ENCODE measurements around the gene POR. TPM values are rescaled to one million over a fixed set of nuclear protein-coding genes. Genes with fewer than 3 reads are reported as not detected.
A peak's percentile ranks its signal among the peaks of the same experiment; 100 is the strongest.
"Not testable (repeated sequence)": the region's sequence is repeated elsewhere in the genome, so short reads cannot be mapped to it uniquely, and the experiment has no call there.

POR gene
- total RNA-seq, 1 donor from 2014 or later = 158 TPM

DNA sequence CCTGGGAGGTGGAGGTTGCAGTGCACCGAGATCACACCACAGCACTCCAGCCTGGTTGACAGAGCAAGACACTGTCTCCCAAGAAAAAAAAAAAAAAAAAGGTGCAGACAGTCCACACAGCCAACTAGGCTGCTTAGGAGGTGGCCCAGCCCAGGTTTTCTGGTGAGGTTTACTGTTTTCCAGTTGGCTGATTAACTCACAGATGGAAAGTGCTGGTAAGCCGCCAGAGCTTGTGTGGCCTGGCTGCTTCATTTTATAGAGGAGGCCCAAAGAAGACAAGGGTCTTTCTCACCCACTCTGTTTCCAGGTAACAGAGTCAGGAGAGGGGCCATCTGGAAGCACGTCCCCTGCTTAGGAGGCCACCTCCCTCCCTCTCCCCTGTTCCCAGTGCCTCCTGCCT lies 29.9 kb upstream of the POR start:
- no peak for DNase-seq (ENCODE audit: low spot score)

DNA sequence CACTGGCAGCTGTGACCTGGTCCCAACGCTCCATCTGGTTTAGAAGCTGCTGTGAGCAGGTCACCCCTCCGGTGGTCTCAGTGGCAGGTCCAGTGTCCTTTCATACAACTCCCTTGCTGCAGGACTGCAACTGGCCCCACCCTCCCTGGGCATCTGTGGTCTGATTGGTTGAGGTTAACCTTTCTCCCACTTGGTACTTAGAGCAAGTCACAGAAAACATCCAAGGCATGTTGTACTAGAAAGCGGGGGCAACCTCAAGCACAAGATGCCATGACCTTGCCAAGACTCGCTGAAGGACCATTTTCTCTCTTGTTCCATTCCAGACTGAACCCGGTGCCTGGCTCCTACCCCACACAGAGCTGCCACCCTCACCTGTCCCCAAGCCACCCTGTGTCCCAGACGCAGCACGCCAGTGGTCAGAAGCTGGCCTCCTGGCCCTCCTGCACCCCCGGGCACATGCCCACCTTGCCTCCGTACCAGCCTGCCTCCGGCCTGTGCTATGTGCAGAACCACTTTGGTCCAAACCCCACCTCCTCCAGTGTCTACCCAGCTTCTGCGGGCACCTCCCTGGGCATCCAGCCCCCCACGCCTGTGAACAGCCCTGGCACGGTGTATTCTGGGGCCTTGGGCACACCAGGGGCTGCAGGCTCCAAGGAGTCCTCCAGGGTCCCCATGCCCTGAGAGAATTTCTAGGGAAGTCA lies 27.1 kb upstream of the POR start:
- no peak for DNase-seq (ENCODE audit: low spot score)

DNA sequence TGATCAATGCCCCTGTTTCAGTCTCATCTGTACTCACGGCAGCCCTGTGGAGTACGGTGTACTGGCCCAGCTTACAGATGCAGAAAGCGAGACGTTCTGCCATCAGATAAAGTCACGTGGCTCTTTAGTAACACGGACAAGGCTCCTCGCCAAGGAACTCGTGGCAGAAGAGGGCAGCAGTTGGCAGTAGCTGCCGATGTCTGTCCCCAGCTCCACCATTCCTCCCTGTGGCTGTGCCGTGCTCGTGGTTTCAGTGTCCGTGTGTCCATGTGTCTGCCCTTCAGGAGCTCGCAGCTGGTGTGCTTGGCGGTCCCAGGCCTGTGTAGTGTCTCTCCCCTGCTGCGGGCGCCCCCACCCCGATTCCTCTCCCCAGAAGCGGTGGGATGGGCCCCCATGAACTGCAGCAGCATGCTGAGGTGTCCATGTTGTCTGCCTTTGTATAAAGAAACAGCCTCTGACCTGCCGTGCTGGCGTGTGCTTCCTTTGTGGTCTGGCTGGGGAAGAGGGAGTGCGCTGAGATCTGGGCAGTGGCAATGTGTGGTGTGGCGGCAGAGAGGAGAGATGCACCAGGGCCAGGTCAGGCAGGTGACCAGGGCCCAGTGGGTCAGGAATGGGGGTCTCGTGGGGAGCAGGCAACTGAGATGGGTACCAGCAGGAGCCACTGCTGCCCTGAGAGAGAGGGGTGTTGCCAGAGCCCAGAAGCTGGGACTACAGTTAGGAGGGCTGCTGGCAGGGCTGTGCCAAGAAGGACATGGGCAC lies 26.3 kb upstream of the POR start:
- no peak for DNase-seq (ENCODE audit: low spot score)

DNA sequence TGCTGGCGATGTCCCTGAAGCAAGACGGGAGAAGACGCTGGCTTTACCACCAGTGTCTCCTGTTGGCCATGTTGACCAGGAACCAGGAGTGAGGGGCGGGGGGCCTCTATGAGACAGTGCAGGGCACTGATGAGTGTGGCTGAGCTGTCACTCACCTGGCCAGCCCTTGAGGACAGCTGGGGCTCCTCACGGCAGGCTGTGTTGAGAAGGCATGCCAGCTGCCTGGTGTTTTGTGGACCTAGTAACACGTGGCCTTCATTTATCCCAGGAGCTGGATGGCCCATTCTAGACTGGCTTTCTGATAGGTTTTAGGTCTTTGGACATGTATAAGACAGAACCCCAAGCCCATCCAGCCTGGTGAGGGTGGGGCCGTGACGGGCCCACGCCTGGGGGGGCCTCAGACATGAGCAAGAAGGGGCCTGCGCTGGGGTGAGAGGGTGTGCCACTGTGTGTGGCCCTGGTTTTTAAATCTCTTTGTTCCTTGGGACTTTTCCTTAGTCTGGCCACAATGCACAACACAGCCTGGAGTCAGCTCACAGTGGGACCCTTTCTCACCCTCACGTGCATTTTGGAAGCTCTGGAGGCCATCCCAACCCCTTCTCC lies 25.6 kb upstream of the POR start:
- no peak for DNase-seq (ENCODE audit: low spot score)

DNA sequence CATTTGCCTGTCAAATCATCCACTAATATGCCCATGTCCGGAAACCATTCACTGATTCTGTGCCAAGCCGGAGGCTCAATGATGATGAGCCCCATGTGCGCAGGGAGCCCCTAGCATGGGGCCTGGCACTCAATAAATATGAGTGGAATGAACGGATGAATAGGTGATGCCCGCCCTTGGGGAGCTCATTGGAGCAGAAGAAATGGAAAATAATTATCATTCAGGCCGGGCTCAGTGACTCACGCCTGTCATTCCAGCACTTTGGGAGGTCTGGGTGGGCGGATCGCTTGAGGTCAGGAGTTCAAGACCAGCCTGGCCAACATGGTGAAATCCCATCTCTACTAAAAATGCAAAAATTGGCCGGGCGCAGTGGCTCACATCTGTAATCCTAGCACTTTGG lies 25.1 kb upstream of the POR start:
- no peak for DNase-seq (ENCODE audit: low spot score)

DNA sequence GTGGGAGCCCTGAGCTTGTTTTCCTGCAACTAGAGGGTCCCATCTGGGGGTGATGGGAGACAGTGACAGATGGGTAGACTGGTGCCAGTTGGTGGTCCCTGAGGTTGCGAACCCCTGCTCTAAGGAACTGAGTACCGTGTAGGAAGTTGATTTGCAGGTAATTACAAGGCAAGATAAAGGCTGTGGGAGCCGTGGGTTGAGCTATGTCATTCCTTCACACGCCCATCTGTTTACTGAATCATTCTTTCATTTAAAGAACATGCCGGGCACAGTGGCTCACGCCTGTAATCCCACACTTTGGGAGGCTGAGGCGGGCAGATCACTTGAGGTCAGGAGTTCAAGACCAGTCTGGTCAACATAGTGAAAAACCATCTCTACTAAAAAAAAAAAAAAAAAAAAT lies 23.7 kb upstream of the POR start:
- DNase-seq (ENCODE audit: low spot score) = not testable (repeated sequence)

DNA sequence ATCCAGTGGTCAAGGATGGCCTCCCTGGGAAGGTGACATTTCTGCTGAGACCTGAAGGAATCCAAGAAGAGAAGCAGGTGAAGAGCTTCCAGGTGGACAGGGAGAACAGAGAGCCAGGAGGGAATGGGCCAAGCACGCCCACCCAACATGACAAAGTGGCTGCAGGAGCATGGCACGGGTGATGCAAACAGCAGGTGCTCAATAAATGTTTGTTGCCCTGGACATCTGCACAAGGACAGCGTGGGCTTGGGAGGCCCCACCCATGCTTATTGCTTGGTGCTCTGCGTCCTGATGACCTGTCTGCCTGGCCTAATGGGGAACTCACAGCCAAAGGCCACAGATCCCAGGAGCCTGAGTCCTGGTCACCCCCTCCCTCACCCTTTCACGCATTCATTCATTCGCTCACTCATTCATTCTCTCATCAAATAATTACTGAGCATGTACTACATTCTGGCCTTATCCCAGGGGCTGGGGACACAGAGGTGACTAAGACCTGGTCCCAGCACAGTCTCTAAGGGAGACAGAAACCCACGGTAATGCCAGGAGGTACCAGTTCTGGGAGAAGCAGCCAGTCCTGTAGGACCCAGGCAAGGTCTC lies 23.0 kb upstream of the POR start:
- DNase-seq (ENCODE audit: low spot score) = no peak

DNA sequence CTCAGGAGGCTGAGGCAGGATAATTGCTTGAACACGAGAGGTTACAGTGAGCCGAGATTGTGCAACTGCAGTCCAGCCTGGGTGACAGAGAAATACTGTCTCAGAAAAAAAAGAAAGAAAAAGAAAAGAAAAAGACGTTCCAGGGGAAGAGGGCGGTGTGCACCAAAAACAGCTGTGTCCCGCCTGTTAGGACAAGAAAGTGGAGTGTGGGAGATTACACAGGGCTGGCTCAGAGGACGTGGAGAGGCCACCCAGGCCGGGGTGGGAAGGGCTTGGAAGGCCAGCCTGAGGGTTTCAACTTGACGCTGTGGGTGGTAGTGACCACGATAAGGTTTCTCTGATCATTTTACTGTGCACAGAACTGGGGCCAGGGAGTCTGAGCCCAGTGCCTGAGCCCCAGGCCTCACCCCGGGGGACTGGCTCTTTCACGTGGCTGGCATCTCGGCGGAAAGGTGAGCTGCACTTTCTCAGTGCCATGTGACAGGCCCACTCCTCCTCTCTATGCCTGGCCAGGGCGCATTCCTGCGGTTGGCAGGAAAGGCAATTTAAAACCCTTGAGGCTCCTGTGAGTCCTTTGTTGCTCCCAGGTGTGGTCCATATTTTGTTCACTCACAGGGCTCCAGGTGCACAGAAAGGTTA lies 22.2 kb upstream of the POR start:
- peak; percentile 85 for DNase-seq (ENCODE audit: low spot score)

DNA sequence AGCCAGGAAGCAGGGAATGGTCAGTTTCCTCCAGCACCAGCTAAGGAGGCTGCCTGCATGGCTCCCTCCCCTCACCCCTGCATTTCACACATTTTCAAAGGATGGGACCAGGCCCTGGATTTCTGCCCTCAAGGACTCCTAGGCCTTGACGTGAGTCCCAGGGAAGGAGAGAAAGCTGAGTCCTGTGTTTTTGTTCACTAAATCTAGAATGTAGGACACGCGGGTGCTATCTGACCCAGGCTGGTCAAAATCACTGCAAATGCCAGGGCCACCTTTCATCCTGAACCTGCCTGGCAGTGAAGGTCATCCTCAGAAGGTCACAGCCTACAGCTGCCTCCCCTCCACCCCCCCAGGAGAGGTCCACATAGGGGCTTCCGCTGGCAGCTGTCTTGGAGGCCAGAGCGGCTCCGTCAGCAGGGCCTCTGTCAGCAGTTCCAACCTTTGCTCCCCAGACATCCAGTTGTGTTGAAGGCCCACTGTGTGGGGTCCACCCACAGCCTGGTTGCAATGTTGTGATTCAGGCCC lies 18.1 kb upstream of the POR start:
- DNase-seq (ENCODE audit: low spot score) = no peak

DNA sequence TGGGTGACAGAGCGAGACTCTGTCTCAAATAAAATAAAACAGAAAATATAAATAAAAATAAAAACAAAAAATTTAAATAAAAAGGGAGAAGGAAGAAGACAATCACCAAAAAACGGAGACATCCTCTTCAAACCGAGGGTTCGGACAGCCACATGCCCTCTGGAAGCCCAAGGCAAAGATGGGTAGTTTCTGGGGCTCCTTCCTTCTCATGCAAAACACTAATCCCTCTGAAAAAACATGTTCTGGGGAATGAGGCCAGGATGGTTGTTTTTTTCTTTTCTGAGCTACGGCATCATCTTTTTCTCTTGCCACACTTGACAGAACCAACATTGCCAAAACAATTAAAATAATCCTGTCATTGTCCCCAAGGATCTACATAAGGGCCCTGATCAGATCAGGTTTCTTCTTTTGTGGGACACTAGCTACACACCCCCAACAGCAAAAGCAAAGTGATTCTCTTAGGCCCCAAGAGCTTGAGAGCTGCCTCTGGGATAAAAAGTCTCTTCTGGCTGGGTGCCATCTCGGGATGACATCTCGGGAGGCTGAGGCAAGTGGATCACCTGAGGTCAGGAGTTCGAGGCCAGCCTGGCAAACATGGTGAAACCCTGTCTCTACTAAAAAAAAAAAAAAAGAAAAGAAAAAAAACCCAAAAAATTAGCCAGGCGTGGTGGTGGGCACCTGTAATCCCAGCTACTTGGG lies 14.2 kb upstream of the POR start:
- DNase-seq (ENCODE audit: low spot score) = no peak

DNA sequence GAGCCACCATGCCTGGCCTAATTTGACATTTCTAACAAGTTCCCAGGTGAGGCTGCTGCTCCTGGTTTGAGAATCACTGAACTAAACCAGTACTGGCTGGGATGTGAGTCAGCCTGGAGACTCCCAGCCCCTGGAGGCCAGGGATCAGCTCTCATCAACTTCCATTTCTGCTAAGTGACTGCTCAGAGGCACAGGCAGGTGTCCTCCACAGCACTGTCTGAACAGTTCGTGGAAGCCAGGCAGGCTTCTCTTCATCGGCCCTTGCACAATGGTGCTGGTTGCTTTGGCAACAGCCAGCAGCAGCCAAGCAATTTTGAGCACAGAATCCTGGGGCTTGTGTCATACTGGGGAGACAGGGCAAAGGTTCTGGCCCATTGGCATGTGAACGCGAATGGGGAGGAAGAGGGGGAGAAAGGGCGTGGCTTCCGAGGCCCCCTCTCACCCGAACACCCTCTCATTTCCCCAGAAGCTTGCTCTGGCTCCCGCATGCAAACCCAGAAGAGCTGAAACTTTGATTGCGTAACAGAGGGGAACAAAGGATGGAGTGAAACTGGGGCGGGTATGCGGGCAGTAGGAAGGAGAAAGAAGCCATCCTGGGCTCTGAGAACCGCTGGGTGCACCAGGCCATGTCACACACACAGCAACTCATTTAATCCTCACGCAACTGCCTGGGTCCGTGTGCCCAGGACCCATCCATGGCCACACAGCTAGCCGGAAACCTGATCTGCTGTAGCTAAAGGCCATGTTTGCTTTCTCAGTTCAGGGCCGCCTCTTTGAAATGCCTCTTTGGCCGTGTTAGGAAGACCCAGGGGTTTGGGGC lies 9.0 kb upstream of the POR start:
- DNase-seq (ENCODE audit: low spot score) = peak; percentile 72

DNA sequence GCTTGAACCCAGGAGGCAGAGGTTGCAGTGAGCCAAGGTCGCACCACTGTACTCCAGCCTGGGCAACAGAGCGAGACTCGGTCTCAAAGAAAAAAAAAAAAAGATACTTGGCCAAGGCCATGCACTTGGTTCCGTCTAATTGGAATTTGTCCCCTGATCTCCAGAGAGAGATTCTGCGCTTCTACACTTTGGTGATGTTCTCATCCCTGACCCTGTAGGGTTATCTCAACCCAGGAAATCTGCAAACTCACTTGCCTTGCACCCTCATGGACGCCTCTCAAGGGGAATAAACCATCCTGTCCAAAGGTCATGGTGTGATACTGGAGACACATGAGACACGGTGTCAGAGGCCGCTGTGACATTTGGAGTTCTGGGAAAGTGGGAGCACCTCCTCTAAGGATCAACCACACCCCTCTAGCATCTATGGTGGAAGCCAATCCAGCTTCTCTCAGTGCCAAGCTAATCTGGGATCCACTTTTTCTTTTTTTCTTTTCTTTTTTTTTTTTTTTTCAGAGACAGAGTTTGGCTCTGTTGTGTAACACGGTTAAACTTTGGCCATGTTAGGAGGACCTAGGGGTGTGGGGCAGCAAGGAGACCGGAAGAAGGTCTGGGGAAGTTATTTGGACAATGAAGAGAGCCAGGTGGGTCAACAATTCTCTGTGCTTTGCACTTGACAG lies 7.8 kb upstream of the POR start:
- no peak for DNase-seq (ENCODE audit: low spot score)

DNA sequence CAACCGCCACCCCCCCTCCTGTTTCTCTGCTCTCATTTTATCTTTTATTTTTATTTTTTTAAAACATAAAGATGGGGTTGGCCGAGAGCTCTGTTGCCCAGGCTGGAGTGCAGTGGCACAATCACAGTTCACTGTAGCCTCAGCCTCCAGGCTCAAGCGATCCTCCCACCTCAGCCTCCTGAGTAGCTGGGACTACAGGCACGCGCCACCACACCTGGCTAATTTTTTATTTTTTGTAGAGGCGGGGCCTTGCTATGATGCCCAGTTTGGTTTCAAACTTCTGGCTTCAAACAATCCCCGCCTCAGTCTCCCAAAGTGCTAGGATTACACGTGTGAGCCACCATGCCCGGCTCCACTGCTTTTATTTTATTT lies 7.3 kb upstream of the POR start:
- not testable (repeated sequence) for DNase-seq (ENCODE audit: low spot score)

DNA sequence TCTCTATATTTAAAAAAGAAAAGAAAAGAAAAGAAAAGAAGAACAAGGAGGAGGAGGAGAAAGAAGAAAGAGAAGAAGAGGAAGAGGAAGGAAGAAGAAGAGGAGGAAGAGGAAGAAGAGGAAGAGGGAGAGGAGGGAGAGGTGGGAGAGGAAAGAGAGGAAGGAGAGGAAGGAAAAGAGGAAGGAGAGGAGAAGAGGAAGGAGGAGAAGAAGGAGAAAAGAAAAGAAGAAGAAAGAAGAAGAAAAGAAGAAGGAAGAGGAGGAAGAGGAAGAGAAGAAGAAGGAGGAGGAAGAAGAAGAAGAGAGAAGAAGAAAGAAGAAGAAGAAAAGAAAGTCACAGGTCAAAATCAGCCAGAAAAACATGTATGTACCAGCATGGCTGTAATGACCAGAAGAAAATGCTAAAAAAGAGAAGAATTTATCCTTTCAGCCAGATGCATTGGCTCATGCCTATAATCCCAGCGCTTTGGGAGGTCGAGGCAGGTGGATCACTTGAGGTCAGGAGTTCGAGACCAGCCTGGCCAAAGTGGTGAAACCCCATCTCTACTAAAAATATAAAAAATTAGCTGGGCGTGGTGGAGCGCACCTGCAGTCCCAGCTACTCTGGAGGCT lies 5.3 kb upstream of the POR start:
- DNase-seq (ENCODE audit: low spot score) = no peak

DNA sequence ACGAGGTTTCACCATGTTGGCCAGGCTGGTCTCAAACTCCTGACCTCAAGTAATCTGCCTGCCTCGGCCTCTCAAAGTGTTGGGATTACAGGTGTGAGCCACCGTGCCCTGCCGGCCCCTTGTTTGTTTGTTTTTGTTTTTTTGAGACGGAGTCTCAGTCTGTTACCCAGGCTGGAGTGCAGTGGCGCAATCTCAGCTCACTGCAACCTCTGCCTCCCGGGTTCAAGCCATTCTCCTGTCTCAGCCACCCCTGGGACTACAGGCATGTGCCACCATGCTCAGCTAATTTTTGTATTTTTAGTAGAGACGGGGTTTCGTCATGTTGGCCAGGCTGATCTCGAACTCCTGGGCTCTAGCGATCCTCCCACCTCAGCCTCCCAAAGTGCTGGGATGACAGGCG lies 3.8 kb upstream of the POR start:
- not testable (repeated sequence) for DNase-seq (ENCODE audit: low spot score)

DNA sequence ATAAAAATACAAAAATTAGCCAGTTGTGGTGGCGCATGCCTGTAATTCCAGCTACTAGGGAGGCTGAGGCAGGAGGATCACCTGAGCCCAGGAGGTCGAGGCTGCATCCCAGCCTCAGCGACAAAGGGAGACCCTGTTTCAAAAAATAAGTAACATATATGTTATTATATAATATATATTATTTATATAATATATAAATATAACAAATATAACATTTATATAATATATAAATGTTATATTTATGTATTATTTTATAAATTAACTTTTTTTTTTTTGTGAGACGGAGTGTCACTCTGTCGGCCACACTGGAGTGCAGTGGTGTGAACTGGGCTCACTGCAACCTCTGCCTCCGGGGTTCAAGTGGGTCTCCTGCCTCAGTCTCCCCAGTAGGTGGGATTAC lies 1.5 kb upstream of the POR start:
- DNase-seq (ENCODE audit: low spot score) = no peak

DNA sequence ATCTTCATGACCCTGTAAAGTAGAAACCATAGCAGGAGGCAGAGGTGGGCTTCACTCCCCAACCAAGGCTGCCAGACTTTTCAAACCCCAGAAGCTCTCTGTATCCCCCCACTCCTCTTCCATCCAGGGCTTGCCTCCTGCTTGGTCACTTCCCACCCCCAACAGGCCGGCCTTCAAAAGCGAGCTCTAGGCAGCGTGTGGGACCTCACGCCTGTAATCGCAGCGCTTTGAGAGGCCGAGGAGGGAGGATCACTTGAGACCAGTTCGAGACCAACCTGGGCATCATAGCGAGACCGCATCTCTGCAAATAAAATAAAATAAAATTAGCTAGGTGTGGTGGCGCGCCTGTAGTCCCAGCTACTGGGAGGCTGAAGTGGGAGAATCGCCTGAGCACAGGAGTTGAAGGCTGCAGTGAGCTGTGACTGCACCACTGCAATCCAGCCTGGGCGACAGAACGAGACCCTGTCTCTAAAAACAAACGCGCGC lies 743 bp upstream of the POR start:
- DNase-seq (ENCODE audit: low spot score) = peak; percentile 51

DNA sequence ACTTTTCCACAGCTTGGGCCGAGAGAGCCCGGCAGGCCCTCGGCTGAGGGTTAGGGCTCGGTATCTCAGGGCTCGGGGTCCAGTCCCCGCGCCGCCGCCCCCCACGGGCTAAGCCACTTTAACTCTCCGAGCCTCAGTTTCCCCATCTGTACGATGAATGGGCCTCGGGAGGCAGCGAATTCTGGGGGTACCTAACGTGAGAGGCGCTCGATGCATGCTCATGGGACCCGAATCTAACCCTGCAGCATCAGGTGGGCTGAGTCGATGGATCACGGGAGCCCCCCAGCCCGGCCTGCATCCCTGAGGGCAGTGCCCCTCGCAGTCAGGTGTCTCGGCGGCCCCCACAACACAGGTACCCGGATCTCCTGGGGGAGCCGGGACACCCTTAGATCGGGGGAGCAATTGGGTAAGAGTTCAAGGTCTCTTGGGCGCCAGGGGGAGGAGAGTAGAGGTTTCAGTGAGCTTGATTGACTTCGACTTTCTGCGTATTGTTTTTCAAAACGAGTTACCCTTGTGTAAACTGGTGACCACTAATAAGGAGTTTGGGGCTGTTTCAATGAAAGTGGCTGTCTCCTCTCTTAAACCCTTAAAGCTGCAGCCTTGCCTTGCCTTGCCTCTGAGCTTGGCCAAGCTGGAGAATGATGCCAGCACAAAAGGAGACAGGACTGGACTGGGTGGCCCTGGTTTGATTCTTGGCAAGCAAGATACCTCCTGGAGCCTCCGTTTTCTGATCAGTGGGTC lies 631 bp downstream of the POR start:
- DNase-seq (ENCODE audit: low spot score) = peak; percentile 46

DNA sequence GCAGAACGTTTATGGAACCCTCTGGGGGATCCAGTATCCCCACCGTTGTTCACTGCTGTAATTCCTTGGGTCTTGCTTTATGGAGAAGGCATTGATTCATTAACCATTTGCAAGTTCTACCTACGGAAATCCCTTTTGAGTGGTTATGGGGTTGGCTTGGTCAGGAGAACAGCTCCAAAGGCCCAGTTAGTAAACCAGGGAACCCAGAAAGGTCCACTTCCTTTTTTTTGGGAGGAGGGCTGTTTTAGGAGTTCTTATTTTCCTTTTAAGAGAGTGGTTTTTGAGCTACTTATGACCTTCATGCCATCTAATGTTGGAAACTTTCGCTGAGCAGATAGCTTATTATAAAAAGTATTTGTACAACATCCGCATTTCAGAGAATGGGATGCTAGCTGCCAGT lies 1.3 kb downstream of the POR start:
- no peak for DNase-seq (ENCODE audit: low spot score)

All from ureter (tissue), 1 donor.